Adrenal gland (tissue), 12 donors: ENCODE data around the gene ZIC4. TPM values are rescaled to one million over a fixed set of nuclear protein-coding genes. Genes with fewer than 3 reads are reported as not detected.

Source experiments
- DNase-seq, 7 donors: peaks; one replicate each; pipeline ENCODE4 v3.0.0-alpha.2; 2019 to 2020
- H3K27ac ChIP-seq, 5 donors: fragments of 200-600 bp; sonication (generic) in 4 of 5; 1 replicate in 3 of 5; 2 replicates in 2 of 5; pipeline versions ENCODE4 v1.5.1 to v1.8.0; 2016 to 2020; ENCODE audit warnings: mild to moderate bottlenecking in 1 of 5
- H3K27me3 ChIP-seq: fragments of 200-600 bp; 2 replicates; pipeline ENCODE4 v1.8.0; 2021
- H3K36me3 ChIP-seq, 2 donors: fragments of 200-600 bp; replicated peaks in 1 of 2; 1 replicate in 1 of 2; 2 replicates in 1 of 2; pipeline versions ENCODE4 v1.5.1 to v1.8.0; 2018 to 2022
- H3K4me1 ChIP-seq, 2 donors: fragments of 200-600 bp; replicated peaks in 1 of 2; 1 replicate in 1 of 2; 2 replicates in 1 of 2; pipeline versions ENCODE4 v1.5.1 to v1.8.0; 2018 to 2021
- H3K4me3 ChIP-seq, 4 donors: fragments of 200-600 bp; sonication (generic) in 3 of 4; one replicate each; pipeline ENCODE4 v1.5.1; 2016 to 2018
- H3K9me3 ChIP-seq, 3 donors: fragments of 200-600 bp; sonication (generic) in 1 of 3; replicated peaks in 1 of 3; 1 replicate in 2 of 3; 2 replicates in 1 of 3; pipeline versions ENCODE4 v1.5.1 to v1.8.0; 2016 to 2021
- POLR2A ChIP-seq, 2 donors: fragments of 450-650 bp; IDR thresholded peaks; one replicate each; pipeline ENCODE4 v1.6.1; 2017; ENCODE audit warnings: antibody characterized with exemption in 2 of 2, mild to moderate bottlenecking in 2 of 2, moderate library complexity in 1 of 2
- WGBS, 4 donors: extraction: QIAGEN DNeasy Blood & Tissue Kit in 2 of 4; methylation state at CpG; one replicate each; pipeline versions ENCODE4 v1.1.5 to v1.1.7; 2013 to 2017; 5-methylcytosine and 5-hydroxymethylcytosine counted together
- intact Hi-C, 2 donors: fragments of 100-400 bp; cut with DNase I; formaldehyde crosslinking; loops; one replicate each; pipeline versions ENCODE4 v1.14.1 to v1.15.0; 2022 to 2023
- polyA plus RNA-seq, 3 donors: library from polyadenylated mRNA; stranded (reverse); fragments of 200-250 nt in 2 of 3; fragments of 350-450 nt in 1 of 3; fragmentation: Illumina TruSeq in 1 of 3; extraction: RNeasy Lipid Tissue Mini Kit (QIAGEN cat#74804) in 1 of 3; gene quantifications; one replicate each; pipeline ENCODE4 v1.2.3, GENCODE V29; 2013 to 2014
- total RNA-seq, 9 donors: library from RNA; depleted of rRNA in 4 of 9; stranded (reverse); fragments of >200 nt in 4 of 9; fragments of 120-200 nt in 1 of 9; fragmentation: NEBNext Ultra II Directional in 1 of 9; extraction: Animal tissue kit (Norgen Biotek cat#: 25700) in 1 of 9; gene quantifications; one replicate each; pipeline versions ENCODE4 v1.1.0 to v1.2.4, GENCODE V29; 2013 to 2023
- TF ChIP-seq, protein P1 (sequence below), 6 experiments: fragments of 450-650 bp in 4 of 6; fragments of 200-600 bp in 2 of 6; sonication (generic) in 1 of 6; IDR thresholded peaks; 1 replicate in 5 of 6; 2 replicates in 1 of 6; pipeline versions ENCODE4 v1.5.1 to v1.8.0; 2016 to 2021; ENCODE audit warnings: antibody characterized with exemption in 6 of 6, mild to moderate bottlenecking in 2 of 6, moderate library complexity in 1 of 6
- donor health status: healthy with polysubstance abuse.
- donor health status: Bipolar disorder and iron deficiency.
- donor health status: DM: yes; HTN: yes; CAD: no.
- donor health status: DM: no; HTN: no; CAD: no.
- donor health status: DM: no; HTN: no; CAD: no.
- donor health status: DM: yes; HTN: yes; CAD: no.

ZIC4 gene
- total and polyA plus RNA-seq, 12 donors, result 0.07 TPM; not detected in 11

DNA sequence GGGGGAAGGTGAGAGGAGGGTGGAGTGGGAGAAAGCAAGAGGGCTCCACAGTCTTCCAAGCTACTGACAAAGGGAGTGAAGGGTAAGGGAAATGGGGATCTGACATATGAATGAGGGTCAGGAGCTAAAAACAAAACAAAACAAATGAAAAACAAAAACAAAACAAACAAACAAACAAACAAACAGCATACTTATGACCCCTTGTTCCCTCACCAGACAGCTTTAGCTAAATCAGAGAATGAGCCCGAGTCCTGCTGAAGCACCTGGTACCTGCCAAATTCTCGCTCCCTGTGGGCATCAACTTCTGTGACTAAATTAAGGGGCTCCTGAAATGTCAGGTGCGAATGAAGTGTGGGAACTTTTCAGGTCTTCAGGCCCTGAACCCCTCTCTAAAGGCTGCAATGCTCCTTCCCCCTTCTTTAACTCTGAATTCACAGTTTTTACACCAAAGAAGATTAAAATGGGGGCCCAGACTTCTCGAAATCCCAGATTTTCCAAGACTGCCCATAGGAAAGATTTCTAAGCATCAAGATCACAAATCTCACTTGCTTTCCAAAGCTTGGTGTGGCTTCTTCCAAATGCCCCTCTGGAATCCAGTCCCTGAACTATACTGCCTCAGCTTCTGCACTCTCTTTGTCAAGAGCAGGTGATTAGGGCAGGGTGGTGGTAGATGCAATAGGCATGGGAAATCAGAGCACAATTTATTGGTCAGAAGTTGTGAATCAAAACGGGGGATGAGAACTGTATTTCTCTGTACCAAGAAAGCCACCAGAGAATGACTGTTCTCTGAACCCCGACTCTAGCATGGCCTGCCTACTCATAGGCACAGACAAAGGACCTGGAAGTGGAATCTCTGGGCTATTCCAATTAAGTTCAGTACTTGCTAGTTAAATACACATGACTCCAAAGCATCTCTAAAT lies 40.9 kb downstream of the ZIC4 start:
- intact Hi-C loops, result no loop called here
- no peak for DNase-seq
- H3K9me3 ChIP-seq, result no peaks in the 10 kb centered on the region
- H3K4me1 ChIP-seq, result no peaks in the 10 kb centered on the region
- no peak for TF ChIP-seq POLR2A (IDR thresholded peaks at IDR 0.05)
- TF ChIP-seq, protein P1, sequence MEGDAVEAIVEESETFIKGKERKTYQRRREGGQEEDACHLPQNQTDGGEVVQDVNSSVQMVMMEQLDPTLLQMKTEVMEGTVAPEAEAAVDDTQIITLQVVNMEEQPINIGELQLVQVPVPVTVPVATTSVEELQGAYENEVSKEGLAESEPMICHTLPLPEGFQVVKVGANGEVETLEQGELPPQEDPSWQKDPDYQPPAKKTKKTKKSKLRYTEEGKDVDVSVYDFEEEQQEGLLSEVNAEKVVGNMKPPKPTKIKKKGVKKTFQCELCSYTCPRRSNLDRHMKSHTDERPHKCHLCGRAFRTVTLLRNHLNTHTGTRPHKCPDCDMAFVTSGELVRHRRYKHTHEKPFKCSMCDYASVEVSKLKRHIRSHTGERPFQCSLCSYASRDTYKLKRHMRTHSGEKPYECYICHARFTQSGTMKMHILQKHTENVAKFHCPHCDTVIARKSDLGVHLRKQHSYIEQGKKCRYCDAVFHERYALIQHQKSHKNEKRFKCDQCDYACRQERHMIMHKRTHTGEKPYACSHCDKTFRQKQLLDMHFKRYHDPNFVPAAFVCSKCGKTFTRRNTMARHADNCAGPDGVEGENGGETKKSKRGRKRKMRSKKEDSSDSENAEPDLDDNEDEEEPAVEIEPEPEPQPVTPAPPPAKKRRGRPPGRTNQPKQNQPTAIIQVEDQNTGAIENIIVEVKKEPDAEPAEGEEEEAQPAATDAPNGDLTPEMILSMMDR (IDR thresholded peaks at IDR 0.05), result no peak
- H3K36me3 ChIP-seq, result no peaks in the 10 kb centered on the region
- H3K27me3 ChIP-seq, result peaks cover 60% of the 10 kb centered on the region
- H3K4me3 ChIP-seq, result no peak overlapping the region
- no peak overlapping the region for H3K27ac ChIP-seq
- WGBS, 4 donors, result 40 to 53% (median 47%) methylated on average over 6 of the region's 6 CpGs

DNA sequence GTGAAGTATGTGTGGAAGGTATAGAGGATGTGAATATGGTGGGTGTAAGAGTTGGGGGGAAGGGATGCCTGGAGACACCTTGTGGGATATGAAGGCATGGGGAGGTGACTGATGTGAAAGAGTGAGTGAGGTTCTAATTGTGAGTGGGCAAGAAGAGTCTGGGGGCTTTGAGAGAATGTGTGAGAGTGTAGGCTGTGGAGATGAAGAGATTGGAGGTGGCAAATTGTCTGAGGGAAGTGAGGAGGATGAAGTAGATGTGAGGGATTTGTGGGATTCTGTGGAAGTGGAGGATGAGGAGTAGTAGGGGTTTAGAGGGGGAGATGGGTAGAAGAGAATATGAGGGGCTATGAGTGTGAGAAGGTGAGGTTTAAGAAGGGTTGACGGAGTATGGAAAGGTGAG lies 41.6 kb downstream of the ZIC4 start:
- DNase-seq, result no peak
- Histone ChIP-seq H3K4me3 (no peak overlapping the region), H3K9me3 (no peaks in the 10 kb centered on the region), H3K27ac (no peak overlapping the region), H3K4me1 (no peaks in the 10 kb centered on the region), H3K27me3 (peaks cover 60% of the 10 kb centered on the region), H3K36me3 (no peaks in the 10 kb centered on the region)
- WGBS, 4 donors, result 27 to 52% (median 35%) methylated on average over 1 of the region's 1 CpG
- intact Hi-C loops, result no loop called here
- TF ChIP-seq, protein P1 (IDR thresholded peaks at IDR 0.05), result no peak
- TF ChIP-seq POLR2A (IDR thresholded peaks at IDR 0.05), result no peak

DNA sequence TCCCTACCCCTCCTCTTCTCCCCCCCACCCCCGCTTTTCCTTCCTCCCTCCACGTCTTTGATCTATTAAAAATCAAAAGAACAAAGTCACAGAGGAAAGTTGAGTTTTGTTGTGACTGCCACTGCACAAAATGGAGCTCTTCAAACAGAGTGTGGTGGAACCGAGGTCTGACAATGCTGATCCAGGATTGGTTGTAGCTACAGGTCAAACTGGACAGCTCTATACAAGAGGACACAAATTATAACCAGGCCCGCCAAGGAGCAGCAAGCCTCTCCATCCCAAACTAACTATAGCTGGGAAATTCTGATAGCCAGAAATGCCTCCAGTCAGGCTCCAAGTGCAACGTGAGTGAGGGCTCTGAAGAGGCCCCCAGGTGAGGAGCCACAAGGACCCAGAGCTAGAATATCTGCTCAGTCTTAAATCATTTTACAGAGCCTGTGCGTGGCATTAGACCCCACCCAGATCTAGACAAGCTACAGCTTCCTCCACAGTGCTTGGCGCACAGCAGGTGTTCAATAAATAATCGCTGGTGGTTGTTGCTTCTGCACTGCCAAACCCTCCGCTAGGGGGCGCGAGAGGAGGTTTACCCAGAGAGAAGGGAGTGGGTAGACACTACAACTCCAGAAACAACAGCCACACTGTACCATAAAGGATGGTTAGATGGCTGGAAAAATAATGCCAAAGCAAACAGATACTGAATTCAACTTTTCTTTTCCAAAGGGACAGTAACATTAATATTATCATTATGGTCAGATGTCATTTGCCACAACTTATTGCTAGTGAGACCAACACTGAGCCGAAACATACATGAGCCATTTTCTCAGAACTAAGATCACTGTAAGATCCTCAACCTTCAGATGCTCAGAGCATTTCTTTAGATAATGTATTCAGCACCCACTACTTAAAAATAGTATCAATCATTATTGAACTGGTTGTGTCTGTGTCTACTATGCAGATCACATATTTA lies 44.6 kb downstream of the ZIC4 start:
- Histone ChIP-seq H3K4me3 (no peak overlapping the region), H3K4me1 (no peaks in the 10 kb centered on the region), H3K27ac (no peak overlapping the region), H3K27me3 (peaks cover 59% of the 10 kb centered on the region), H3K9me3 (no peaks in the 10 kb centered on the region), H3K36me3 (no peaks in the 10 kb centered on the region)
- WGBS, 4 donors, result 10 to 12% (median 11%) methylated on average over 12 of the region's 12 CpGs
- TF ChIP-seq, protein P1 (IDR thresholded peaks at IDR 0.05), result peak in 4 of 6 experiments; percentile 24 to 41 (median 30)
- no peak for TF ChIP-seq POLR2A (IDR thresholded peaks at IDR 0.05)
- DNase-seq, result peak in 3 of 7 donors; percentile 14 to 50 (median 26)
- intact Hi-C loops, result no loop called here
